ENCODE data around the gene CECR2. TPM values are rescaled to one million over a fixed set of nuclear protein-coding genes. Genes with fewer than 3 reads are reported as not detected.

Gene CECR2
- total and polyA plus RNA-seq, 10 of the 15 experiments (the other 5 are each of a cell fraction or from before 2014, with no cell fraction given), result 0.01 to 0.08 (median 0.01) TPM; not detected in 7

DNA sequence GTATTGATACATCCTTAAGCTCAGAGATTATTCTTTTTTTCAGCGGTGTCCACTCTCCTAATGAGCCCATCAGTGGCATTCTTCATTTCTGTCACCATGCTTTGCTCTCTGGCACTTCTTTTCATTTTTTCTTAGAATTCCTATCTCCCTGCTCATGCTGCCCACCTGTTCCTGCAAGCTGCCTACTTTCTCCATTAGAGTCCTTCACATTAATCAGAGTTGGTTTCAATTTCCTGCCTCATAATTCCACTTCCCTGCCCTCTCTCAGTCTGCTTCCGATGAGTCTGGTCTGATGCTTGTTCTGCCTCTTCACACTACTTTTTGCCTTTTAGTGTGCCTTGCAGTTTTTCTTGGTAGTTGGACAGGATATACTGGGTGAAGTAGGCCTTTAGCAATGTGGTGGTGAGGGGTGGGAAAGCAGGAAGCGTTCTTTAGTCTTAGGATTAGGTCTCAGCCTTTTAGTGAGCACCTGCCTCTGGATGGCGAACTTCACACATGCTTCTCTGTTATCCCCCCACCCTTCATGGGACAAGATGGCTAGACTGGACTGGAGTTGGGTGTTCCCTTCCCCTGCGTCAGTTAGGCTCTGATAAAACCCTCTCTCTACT, 53.6 kb downstream of the CECR2 start:
- Histone ChIP-seq H3K9ac (ENCODE audit: control insufficient read depth, insufficient read depth, low read length) (no peak overlapping the region), H3K4me2 (ENCODE audit: control insufficient read depth, insufficient read depth) (no peak overlapping the region), H2AFZ (ENCODE audit: control insufficient read depth, low read depth, low read length) (no peak overlapping the region), H3K4me1 (ENCODE audit: control insufficient read depth, insufficient read depth, low read length) (no peaks in the 10 kb centered on the region), H3K79me2 (ENCODE audit: control insufficient read depth, insufficient read depth, low read length) (no peaks in the 10 kb centered on the region), H3K27me3 (replicated peaks in 1 of 2; ENCODE audit: control insufficient read depth in 2 of 2, insufficient read depth in 2 of 2, low read length in 1 of 2) (no peaks in the 10 kb centered on the region; a peak in 1 of 4 replicates), H3K27ac (ENCODE audit: control insufficient read depth, insufficient read depth) (no peak overlapping the region), H4K20me1 (ENCODE audit: control insufficient read depth, insufficient read depth) (no peaks in the 10 kb centered on the region), H3K9me3 (replicated peaks; ENCODE audit: control insufficient read depth, insufficient read depth, low read length) (no peaks in the 10 kb centered on the region), H3K4me3 (no peak overlapping the region), H3K36me3 (ENCODE audit: control insufficient read depth in 2 of 2, insufficient read depth in 2 of 2, low read length in 1 of 2) (no peaks in the 10 kb centered on the region)
- ChIA-PET POLR2A (no interaction called here), RAD21 (ENCODE audit: unreplicated experiment) (no interaction called here), CTCF (no interaction called here), SMC1A (ENCODE audit: uncharacterized antibody, unreplicated experiment) (no interaction called here)
- TF ChIP-seq WRNIP1 (IDR thresholded peaks at IDR 0.05; ENCODE audit: borderline replicate concordance, low read depth, low read length), result no peak
- TF ChIP-seq RBBP5 (conservative IDR thresholded peaks at IDR 0.05), result no peak
- TF ChIP-seq TCF12 (IDR thresholded peaks at IDR 0.05; ENCODE audit: low read depth, low read length), result no peak
- TF ChIP-seq POLR2AphosphoS5 (IDR thresholded peaks at IDR 0.05; ENCODE audit: low read length), result no peak
- TF ChIP-seq HDAC6 (IDR thresholded peaks at IDR 0.05; ENCODE audit: unreplicated experiment), result no peak
- no peak for TF ChIP-seq SUZ12 (IDR thresholded peaks at IDR 0.05; ENCODE audit: unreplicated experiment)
- TF ChIP-seq BACH1 (IDR thresholded peaks at IDR 0.05; ENCODE audit: borderline replicate concordance), result no peak
- TF ChIP-seq ETV6 (conservative IDR thresholded peaks at IDR 0.05 in 1 of 2, IDR thresholded peaks at IDR 0.05 in 1 of 2; ENCODE audit: borderline replicate concordance in 1 of 2, low read depth in 1 of 2), result no peak
- WGBS (ENCODE audit: insufficient coverage, insufficient replicate concordance, low lambda C conversion rate, missing lambda C conversion rate), result 18% methylated on average over 5 of the region's 5 CpGs
- in situ Hi-C loops (cut with MboI), result no loop called here
- no peak for DNase-seq (ENCODE audit: low read depth, low spot score)
- no TSS peak for BruUV-seq (replicated peaks)
- no peak for FAIRE-seq
- ATAC-seq, result no peak
- intact Hi-C loops (cut with micrococcal nuclease; ENCODE audit: unreplicated experiment), result no loop called here

DNA sequence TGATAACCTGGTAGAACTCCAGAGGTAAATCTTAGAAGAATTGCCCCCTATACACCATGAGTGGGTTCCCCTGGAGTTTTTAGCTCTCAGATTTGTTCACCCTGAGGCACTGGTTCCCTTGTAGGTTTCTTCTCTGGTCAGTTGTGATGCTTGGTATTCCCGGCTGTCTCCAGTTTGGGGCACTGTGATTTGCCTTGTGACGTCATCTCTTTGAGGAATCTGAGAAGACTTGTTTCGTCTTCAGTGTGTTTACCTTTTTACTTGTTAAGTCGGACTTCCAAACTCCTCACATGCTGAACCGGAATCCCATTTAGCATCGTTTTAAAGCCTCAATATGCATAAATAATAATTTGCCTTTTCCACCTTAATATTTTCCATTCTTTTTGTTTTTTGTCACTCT, 54.4 kb downstream of the CECR2 start:
- H3K36me3 ChIP-seq (ENCODE audit: control insufficient read depth in 2 of 2, insufficient read depth in 2 of 2, low read length in 1 of 2), result no peaks in the 10 kb centered on the region
- H3K9ac ChIP-seq (ENCODE audit: control insufficient read depth, insufficient read depth, low read length), result no peak overlapping the region
- FAIRE-seq (no peak), DNase-seq (ENCODE audit: low read depth, low spot score) (no peak), ATAC-seq (no peak)
- no peaks in the 10 kb centered on the region for H4K20me1 ChIP-seq (ENCODE audit: control insufficient read depth, insufficient read depth)
- CTCF ChIA-PET, result no interaction called here
- RAD21 ChIA-PET (ENCODE audit: unreplicated experiment), result no interaction called here
- H3K79me2 ChIP-seq (ENCODE audit: control insufficient read depth, insufficient read depth, low read length), result no peaks in the 10 kb centered on the region
- SMC1A ChIA-PET (ENCODE audit: uncharacterized antibody, unreplicated experiment), result no interaction called here
- intact Hi-C loops (cut with micrococcal nuclease; ENCODE audit: unreplicated experiment) (no loop called here), in situ Hi-C loops (cut with MboI) (no loop called here)
- no TSS peak for BruUV-seq (replicated peaks)
- H3K4me1 ChIP-seq (ENCODE audit: control insufficient read depth, insufficient read depth, low read length), result no peaks in the 10 kb centered on the region
- no peaks in the 10 kb centered on the region for H3K9me3 ChIP-seq (replicated peaks; ENCODE audit: control insufficient read depth, insufficient read depth, low read length)
- no peaks in the 10 kb centered on the region; a peak in 1 of 4 replicates for H3K27me3 ChIP-seq (replicated peaks in 1 of 2; ENCODE audit: control insufficient read depth in 2 of 2, insufficient read depth in 2 of 2, low read length in 1 of 2)
- H3K4me2 ChIP-seq (ENCODE audit: control insufficient read depth, insufficient read depth), result no peak overlapping the region
- no peak overlapping the region for H2AFZ ChIP-seq (ENCODE audit: control insufficient read depth, low read depth, low read length)
- WGBS (ENCODE audit: insufficient coverage, insufficient replicate concordance, low lambda C conversion rate, missing lambda C conversion rate), result 27% methylated on average over 6 of the region's 6 CpGs
- H3K4me3 ChIP-seq, result no peak overlapping the region
- POLR2A ChIA-PET, result no interaction called here
- H3K27ac ChIP-seq (ENCODE audit: control insufficient read depth, insufficient read depth), result no peak overlapping the region
- no peak for TF ChIP-seq SMC3 (IDR thresholded peaks at IDR 0.05; ENCODE audit: borderline replicate concordance, low read length)
- TF ChIP-seq TARDBP (IDR thresholded peaks at IDR 0.05; ENCODE audit: borderline replicate concordance), result no peak
- no peak for TF ChIP-seq FOS (IDR thresholded peaks at IDR 0.05; ENCODE audit: borderline replicate concordance, extremely low read depth, insufficient read length)
- no peak for TF ChIP-seq ZNF217 (IDR thresholded peaks at IDR 0.05)
- TF ChIP-seq CHD4 (IDR thresholded peaks at IDR 0.05), result no peak
- TF ChIP-seq IKZF2 (IDR thresholded peaks at IDR 0.05), result no peak
- TF ChIP-seq EZH2 (IDR thresholded peaks at IDR 0.05; ENCODE audit: borderline replicate concordance, control insufficient read depth, low read depth, low read length), result no peak
- no peak for TF ChIP-seq BMI1 (IDR thresholded peaks at IDR 0.05; ENCODE audit: borderline replicate concordance)
- no peak for TF ChIP-seq CREM (IDR thresholded peaks at IDR 0.05; ENCODE audit: low read depth)
- TF ChIP-seq, protein P1, sequence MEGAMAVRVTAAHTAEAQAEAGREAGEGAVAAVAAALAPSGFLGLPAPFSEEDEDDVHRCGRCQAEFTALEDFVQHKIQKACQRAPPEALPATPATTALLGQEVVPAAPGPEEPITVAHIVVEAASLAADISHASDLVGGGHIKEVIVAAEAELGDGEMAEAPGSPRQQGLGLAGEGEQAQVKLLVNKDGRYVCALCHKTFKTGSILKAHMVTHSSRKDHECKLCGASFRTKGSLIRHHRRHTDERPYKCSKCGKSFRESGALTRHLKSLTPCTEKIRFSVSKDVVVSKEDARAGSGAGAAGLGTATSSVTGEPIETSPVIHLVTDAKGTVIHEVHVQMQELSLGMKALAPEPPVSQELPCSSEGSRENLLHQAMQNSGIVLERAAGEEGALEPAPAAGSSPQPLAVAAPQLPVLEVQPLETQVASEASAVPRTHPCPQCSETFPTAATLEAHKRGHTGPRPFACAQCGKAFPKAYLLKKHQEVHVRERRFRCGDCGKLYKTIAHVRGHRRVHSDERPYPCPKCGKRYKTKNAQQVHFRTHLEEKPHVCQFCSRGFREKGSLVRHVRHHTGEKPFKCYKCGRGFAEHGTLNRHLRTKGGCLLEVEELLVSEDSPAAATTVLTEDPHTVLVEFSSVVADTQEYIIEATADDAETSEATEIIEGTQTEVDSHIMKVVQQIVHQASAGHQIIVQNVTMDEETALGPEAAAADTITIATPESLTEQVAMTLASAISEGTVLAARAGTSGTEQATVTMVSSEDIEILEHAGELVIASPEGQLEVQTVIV (IDR thresholded peaks at IDR 0.05; ENCODE audit: borderline replicate concordance, partially characterized antibody), result no peak
